GM12872 (cell line): Measurements from ENCODE around the gene CCDC157.

ENCODE experiments used
- TF ChIP-seq, protein P1 (sequence below): IDR thresholded peaks from 3 replicates; pipeline ENCODE4 v1.5.1; 2011; ENCODE audit warnings: low read depth, mild to moderate bottlenecking, low read length, moderate library complexity; ENCODE audit not compliant: insufficient read depth

The CCDC157 gene

GRCh38 chr22:30396871-30397655, 40.3 kb downstream of the CCDC157 start, which contains the start of gene SEC14L2:
Gene SEC14L2 (plus strand): TSS chr22:30397018. CDS start chr22:30397117, 99 bp downstream.
- TF ChIP-seq, protein P1, sequence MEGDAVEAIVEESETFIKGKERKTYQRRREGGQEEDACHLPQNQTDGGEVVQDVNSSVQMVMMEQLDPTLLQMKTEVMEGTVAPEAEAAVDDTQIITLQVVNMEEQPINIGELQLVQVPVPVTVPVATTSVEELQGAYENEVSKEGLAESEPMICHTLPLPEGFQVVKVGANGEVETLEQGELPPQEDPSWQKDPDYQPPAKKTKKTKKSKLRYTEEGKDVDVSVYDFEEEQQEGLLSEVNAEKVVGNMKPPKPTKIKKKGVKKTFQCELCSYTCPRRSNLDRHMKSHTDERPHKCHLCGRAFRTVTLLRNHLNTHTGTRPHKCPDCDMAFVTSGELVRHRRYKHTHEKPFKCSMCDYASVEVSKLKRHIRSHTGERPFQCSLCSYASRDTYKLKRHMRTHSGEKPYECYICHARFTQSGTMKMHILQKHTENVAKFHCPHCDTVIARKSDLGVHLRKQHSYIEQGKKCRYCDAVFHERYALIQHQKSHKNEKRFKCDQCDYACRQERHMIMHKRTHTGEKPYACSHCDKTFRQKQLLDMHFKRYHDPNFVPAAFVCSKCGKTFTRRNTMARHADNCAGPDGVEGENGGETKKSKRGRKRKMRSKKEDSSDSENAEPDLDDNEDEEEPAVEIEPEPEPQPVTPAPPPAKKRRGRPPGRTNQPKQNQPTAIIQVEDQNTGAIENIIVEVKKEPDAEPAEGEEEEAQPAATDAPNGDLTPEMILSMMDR, result no peak

DNA sequence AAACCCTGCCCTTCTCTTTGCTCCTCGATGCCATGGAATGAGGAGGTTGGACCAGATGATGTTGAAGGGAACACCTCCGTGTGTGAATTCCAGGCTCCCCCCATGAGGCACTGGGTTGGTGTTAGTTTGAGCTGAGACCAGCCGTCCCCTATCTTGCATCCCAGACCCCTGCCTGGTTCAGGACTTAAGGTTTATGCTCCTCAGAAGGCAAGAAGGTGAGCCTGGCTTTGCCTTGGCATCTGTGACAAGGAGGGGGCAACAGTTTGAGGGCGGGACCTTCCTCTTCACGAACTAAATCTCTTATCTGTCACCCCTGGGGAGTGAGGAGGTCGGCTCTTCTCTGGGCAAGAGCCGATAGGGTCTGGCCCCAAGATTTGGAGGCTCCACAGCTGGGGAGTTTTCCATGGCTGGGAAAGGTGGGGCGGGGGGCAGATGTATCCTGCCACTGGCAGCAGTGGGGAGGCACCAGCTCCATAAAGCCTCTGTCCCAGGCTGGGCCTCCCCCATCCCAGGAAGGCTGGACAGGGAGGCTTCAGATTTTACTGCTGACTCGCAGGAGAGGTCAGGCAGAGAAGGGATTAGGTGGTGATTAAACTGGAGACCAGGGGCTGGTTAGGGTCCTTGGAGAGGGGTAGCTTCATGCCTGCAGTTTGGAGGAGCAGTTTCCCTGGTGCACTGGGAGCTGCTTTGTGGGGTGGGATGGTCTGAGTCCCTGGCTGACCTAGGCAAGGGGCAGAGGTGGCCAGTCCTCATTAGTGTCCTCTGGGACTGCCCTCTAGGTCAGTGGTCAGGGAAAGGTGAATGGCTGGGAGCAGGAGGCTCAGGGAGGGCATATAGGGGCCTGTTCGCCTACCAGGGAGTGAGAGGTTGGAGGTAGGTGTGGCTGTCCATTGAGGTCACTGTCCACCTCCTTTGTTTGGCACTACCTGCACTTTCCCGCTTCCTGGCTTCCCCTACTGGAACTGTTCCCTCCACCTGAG, 41.1 kb downstream of the CCDC157 start:
- TF ChIP-seq, protein P1, result no peak

GRCh38 chr22:30398685-30399680, 42.2 kb downstream of the CCDC157 start:
- TF ChIP-seq, protein P1, result no peak

DNA sequence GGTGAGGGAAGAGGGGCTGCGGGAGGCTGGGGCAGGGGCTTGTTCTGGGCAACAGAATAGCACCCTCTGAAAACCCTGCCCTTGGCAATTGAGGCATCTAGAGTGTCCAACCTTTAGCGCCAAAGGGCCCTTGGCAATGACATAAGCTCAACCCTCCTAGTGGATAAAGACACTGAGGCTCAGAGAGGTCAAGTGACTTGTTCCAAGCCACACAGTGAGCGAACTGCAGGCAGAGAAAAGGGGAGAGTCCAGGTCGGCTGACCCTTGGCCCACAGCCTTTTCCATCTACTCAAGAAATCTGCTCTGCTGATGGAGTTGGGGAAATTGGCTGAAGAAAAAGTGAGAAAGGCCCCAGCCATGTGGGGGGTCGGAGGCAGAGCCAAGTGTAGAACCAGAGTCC, 42.9 kb downstream of the CCDC157 start:
- TF ChIP-seq, protein P1, result no peak

DNA sequence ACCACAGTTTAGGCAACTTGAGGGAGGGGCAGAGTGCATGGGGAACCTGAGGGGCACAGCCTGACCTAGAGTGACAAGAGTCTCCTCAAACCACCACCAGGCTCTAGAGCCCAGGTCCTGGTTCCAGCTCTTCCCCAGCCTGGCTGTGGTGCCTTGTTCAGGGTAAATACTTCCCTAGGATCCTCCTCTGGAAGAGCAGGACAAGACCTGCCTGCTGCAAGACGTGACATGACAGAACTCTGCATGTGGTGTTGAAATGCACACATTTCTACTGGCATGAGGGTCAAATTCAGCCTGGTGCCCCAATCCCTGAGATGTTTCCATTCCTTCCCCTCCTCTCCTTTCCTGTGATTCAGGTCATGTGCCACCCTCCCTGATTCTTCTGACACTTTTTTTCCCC, 43.4 kb downstream of the CCDC157 start:
- TF ChIP-seq, protein P1, result no peak

DNA sequence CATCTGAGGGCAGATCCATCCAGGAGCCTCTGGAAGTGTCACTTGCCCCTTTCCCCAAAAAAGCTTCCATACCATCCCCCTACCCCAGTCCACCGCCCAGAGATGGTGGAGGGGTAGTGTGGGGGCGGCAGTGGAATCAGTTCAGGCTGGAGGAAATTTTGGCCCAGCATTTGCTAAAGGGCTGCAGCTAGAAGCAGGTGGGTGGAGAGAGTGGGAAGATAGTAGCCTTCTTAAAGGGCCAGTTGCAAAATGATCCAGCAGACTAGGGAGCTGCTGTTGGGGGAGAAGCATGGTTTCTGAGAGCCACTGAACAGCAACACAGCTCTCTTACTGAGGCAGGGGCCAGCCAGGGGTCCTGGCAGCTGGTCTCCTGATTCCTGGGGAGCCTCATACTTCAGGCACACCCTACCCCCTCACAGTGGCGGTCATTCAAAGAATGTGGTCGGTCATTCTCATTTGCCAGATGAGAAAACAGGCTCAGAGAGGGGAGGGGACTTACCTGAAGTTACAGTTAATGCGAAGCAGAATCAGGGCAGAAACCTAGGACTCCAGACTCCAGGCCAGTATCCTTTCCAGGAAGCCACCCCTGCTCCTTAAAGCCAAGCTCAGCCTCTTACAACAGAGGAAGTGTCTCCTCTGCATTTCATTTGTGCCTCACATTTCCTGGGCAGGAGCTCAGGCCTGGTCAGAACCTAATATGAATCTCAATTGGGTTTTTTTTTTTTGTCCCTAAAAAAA, 45.4 kb downstream of the CCDC157 start:
- TF ChIP-seq, protein P1, result no peak
